T1000 (cell line): ENCODE data around the gene INO80E.
"Not testable (repeated sequence)": the region's sequence is repeated elsewhere in the genome, so short reads cannot be mapped to it uniquely, and the experiment has no call there.

Experiments used
- DNase-seq: peaks from one replicate; lab custom pipeline; 2025; ENCODE audit warnings: mixed read lengths; lab: John Stamatoyannopoulos, UW

The INO80E gene

GRCh38 chr16:30009990-30010843 lies 14.2 kb downstream of the INO80E start:
- no peak for DNase-seq

DNA sequence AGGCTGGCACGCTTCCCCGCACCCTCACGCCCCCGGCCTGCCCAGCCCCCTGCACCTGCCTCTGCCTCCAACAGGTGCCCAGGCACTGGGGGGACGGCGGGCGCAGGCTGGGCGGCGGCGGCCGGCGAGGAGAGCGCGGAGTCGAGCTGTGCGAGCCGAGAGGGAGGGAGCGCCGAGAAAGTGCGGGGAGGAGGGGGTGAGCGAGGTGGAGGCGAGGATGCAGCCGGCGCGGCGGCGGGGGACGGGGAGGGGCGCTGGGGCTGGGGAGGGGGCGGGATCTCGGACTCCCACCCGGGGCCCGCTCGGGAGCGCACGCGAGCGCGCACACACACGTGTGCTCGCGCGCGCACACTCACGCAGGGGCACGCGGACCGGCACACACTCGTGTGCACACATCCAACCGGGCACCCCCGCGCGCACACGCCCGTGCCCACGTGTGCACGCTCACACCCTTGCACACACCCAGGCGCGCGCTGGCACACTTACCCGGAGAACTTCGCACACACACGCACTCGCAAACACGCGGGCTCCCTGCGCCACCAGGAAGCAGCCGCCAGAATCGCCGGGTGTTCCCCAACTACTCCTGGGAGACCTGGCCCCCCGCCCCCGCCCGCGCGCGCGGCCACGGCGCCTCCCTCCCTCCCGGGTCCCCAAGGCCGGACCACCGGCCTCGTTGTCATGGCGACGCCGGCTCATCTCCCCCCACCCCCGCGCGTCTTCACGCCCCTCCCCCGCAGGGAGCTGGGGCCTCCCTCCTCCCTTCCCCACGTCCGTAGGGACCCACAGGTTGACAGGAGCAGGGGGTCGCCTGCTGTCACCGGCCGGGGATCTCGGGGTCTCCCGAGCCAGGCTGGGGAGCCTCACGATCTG lies 15.0 kb downstream of the INO80E start, which contains the start of gene DOC2A:
Gene DOC2A (minus strand): TSS at position 184 of the 870 bp plus-strand sequence. CDS start 805 bp downstream, outside the sequence.
- DNase-seq, result no peak

DNA sequence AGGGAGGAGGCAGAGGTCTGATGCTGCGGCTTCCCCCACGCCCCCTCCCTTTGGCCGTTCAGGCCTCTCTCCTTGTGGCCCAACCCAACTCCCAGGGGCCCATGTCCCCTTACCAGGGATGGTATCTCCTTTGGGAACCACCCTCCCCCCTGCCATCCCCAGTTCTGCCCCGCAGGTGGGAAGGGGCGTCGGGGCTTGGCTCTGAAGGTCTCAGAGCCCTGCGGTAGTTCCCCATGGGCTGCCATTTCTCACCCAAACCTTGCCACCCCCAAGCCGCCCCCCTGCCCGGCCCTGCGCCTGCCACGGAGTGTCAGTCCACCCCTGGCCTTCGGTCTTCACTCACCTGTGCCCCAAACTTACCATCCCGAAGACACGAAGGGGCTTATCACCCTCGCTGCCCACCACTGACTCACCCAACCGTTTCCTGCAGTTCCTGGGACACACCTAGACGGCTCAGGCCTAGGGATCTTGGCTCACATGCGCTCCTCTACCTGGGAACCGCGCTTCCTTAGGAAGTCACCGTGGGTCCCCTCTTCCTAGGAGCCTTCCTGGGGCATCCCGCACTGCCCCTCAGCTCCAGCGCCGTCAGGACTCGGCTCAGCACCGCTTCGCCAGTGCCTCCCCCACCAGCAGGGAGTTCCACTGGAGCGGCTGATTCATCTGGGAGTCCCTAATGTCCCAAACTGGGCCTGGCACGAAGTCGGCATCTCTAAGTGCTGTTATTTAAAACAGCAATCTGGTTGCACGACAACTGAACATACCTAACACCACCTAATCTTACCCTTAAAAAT lies 15.9 kb downstream of the INO80E start:
- no peak for DNase-seq

GRCh38 chr16:30012598-30012997 lies 16.6 kb downstream of the INO80E start:
- not testable (repeated sequence) for DNase-seq

DNA sequence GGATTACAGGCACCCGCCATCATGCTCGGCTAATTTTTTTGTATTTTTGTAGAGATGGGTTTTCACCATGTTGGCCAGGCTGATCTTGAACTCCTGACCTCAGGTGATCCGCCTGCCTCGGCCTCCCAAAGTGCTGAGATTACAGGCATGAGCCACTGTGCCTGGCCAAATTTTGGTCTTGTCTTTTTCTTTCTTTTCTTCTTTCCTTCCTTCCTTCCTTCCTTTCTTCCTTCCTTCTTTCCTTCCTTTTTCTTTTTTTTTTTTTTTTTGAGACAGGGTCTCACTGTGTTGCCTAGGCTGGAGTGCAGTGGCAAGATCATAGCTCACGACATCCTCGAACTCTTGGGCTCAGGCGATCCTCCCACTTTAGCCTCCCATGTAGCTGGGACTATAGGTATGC lies 19.4 kb downstream of the INO80E start:
- DNase-seq, result not testable (repeated sequence)

DNA sequence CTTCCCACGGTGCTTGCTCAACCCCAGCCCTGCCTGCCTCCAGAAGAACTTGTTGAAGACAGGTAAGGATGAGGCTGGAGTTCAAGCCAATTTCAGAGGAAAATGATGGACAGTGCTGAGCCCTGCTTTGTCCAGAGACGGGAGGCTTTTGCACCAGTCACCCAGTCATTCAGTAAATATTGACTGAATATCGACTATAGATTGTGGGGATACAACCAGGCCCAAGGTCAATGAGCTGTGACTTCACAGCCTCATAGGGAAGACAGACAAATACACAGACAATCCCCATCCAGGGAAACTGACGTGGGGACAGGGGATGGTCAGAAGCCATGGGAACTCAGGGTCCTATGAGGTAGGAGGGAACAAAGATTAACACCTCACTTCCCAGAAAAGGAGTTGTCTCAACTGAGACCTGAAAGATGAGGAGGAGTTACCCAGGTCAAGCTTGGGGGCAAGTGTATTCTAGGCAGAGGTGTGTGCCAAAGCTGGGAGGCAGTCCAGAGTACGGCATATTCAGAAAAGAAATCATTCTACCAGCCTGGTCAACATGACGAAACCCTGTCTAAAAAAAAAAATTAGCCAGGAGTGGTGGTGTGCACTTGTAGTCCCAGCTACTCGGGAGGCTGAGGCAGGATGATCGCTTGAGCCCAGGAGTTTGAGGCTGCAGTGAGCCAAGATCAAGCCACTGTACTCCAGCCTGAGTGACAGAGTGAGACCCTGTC lies 20.7 kb downstream of the INO80E start:
- DNase-seq, result no peak

DNA sequence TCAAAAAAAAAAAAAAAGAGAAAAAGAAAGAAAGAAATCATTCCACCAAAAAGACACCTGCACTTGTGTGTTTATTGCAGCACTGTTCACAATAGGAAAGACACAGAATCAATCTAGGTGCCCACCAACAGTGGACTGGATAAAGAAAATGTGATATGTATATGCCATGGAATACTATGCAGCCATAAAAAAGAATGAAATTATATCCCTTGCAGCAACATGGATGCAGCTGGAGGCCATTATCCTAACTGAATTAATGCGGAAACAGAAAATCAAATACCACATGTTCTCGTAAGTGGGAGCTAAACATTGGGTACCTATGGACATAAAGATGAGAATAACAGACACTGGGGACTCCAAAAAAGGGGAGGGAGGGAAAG lies 21.2 kb downstream of the INO80E start:
- no peak for DNase-seq

DNA sequence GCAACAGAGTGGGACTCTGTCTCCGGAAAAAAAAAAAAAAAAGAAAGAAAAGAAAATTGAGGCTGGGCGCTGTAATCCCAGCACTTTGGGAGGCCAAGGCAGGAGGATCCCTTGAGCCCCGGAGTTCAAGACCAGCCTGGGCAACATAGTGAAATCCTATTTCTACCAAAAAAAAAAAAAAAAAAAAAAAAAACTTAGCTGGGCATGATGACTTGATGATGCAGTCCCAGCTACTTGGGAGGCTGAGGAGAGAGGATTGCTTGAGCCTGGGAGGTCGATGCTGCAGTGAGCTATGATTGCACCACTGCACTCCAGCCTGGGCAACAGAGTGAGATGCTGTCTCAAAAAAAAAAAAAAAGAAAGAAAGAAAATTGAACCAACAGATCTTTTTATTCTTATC lies 21.9 kb downstream of the INO80E start:
- DNase-seq, result not testable (repeated sequence)

DNA sequence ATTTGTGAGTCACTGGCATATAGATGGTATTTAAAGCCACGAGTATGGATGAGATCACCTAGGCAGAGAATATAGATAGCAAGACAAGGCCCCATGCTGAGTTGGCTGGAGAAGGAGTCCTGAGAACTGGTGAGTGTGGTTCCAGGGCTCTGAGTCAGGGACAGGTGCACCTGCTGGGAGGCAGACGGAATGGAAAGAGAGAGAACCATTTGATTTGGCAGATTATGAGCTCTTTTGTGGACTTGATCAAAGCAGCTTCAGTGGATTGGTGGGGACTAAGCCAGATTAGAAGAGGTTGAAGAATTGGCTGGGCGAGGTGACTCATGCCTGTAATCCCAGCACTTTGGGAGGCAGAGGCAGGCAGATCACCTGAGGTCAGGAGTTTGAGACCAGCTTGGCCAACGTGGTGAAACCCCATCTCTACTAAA lies 22.7 kb downstream of the INO80E start:
- no peak for DNase-seq

- DNase-seq, result no peak
These were observed 26.8 kb downstream of the INO80E start, which contains the start of gene C16orf92 for GRCh38 chr16:30022887-30023286. TSS of gene C16orf92 (plus strand) at chr16:30023198. CDS start at chr16:30023341, 143 bp downstream.

GRCh38 chr16:30023586-30023985 lies 27.5 kb downstream of the INO80E start:
- no peak for DNase-seq

- no peak for DNase-seq
These were observed 28.4 kb downstream of the INO80E start for GRCh38 chr16:30024451-30024850.

DNA sequence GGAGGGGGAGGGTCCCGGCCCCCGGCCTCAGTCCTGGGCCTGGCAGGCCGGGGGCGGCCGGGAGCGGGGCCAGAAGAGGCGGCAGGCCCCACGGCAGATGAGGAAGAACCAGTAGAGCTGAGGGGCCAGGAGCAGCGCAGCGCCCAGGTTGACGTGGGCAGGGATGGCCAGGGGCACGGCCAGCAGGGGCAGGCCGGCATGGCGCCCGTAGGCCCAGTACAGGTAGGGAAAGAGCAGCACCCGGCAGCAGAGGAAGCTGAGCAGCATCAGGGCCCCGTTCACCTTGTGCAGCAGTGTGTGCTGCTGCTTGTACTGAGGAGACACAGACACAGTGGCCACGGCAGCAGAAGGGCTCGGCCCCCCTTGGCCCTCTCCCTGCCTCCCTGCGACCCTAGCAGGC lies 29.1 kb downstream of the INO80E start:
- no peak for DNase-seq

GRCh38 chr16:30025574-30025973 lies 29.5 kb downstream of the INO80E start:
- DNase-seq, result no peak

DNA sequence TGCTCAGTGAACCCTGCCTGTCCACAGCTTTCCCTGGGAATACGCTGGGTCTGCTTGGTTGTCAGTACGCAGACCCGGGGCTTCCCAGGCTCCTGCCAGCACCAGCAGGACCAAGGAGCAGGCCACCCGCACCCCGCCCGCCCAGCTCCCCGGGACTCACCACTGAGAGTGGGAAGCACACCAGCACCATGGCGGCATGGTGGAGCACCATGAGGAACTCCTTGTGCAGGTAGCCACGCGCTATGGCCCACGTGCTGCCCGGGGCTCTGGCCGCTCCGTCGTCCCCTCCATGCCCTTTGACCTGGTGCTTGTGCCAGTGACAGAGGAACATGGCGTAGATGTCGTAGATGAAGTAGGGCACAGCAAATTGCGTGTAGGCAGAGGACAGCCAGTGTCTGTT lies 30.4 kb downstream of the INO80E start:
- DNase-seq, result no peak

GRCh38 chr16:30027588-30028437 lies 31.8 kb downstream of the INO80E start:
- DNase-seq, result no peak

- no peak for DNase-seq
These were observed 32.5 kb downstream of the INO80E start for GRCh38 chr16:30028438-30029076.

- no peak for DNase-seq
These were observed 34.1 kb downstream of the INO80E start for GRCh38 chr16:30030011-30030685.

- DNase-seq, result no peak
These were observed 34.9 kb downstream of the INO80E start, which contains the start of gene TLCD3B for GRCh38 chr16:30030841-30031413. TSS of gene TLCD3B (minus strand) at chr16:30031271. CDS start at chr16:30030527, 744 bp downstream.
